Endodermal cell (in vitro differentiated cells): Measurements from ENCODE around the gene SBF2. TPM values are rescaled to one million over a fixed set of nuclear protein-coding genes. Genes with fewer than 3 reads are reported as not detected.

Experiments used
- DNase-seq: peaks from one replicate; pipeline ENCODE4 v3.0.0-alpha.2; 2017
- H3K27ac ChIP-seq: 2 replicates; pipeline ENCODE4 v1.5.1; 2013; ENCODE audit warnings: mild to moderate bottlenecking, low read depth, low read length, moderate library complexity
- H3K27me3 ChIP-seq: 2 replicates; pipeline ENCODE4 v1.6.1; 2013; ENCODE audit warnings: mild to moderate bottlenecking, low read length, moderate library complexity; ENCODE audit not compliant: insufficient read depth, control insufficient read depth, poor library complexity, severe bottlenecking
- H3K36me3 ChIP-seq: 2 replicates; pipeline ENCODE4 v1.7.0; 2013; ENCODE audit warnings: mild to moderate bottlenecking, low read length, moderate library complexity; ENCODE audit not compliant: control insufficient read depth, insufficient read depth
- H3K4me1 ChIP-seq: one replicate; pipeline ENCODE4 v1.7.0; 2013; ENCODE audit warnings: low read length; ENCODE audit not compliant: control insufficient read depth, insufficient read depth
- H3K4me3 ChIP-seq: 2 replicates; pipeline ENCODE4 v1.5.1; 2013; ENCODE audit warnings: mild to moderate bottlenecking, low read length, moderate library complexity
- H3K9ac ChIP-seq: 2 replicates; pipeline ENCODE4 v1.6.1; 2013; ENCODE audit warnings: mild to moderate bottlenecking, low read length, moderate library complexity; ENCODE audit not compliant: poor library complexity, severe bottlenecking; ENCODE audit errors: extremely low read depth
- H3K9me3 ChIP-seq: 2 replicates; pipeline ENCODE4 v1.6.1; 2013; ENCODE audit warnings: mild to moderate bottlenecking, low read length, moderate library complexity; ENCODE audit not compliant: control insufficient read depth
- H3K27ac Mint-ChIP-seq: 2 replicates; pipeline ENCODE4 v1.8.0; 2020; ENCODE audit warnings: mixed read lengths
- H3K27me3 Mint-ChIP-seq: 2 replicates; pipeline ENCODE4 v1.8.0; 2021; ENCODE audit warnings: mild to moderate bottlenecking, mixed read lengths; ENCODE audit not compliant: insufficient read depth
- H3K36me3 Mint-ChIP-seq: 2 replicates; pipeline ENCODE4 v1.8.0; 2020; ENCODE audit warnings: low read depth, mixed read lengths
- H3K4me1 Mint-ChIP-seq: 2 replicates; pipeline ENCODE4 v1.8.0; 2020; ENCODE audit warnings: mixed read lengths
- H3K4me3 Mint-ChIP-seq: 2 replicates; pipeline ENCODE4 v1.8.0; 2020; ENCODE audit warnings: mild to moderate bottlenecking, moderate library complexity, mixed read lengths
- H3K9me3 Mint-ChIP-seq: 2 replicates; pipeline ENCODE4 v1.8.0; 2020; ENCODE audit warnings: mild to moderate bottlenecking, mixed read lengths
- CTCF ChIP-seq: fragments of 200-600 bp; sonication (generic); conservative IDR thresholded peaks from 2 replicates; pipeline ENCODE4 v1.5.0; 2021; ENCODE audit warnings: antibody characterized with exemption, mild to moderate bottlenecking
- WGBS, 2 experiments: methylation state at CpG; one replicate each; pipeline versions ENCODE4 v1.1.5 to v1.1.7; 2013; ENCODE audit warnings: missing lambda C conversion rate in 2 of 2, mixed read lengths in 1 of 2; ENCODE audit not compliant: insufficient coverage in 1 of 2, insufficient read length in 1 of 2; 5-methylcytosine and 5-hydroxymethylcytosine counted together
- total RNA-seq, 2 donors: library from RNA; stranded (reverse); fragmentation: NEBNext Ultra II Directional in 1 of 2; extraction: Animal tissue kit (Norgen Biotek cat#: 25700) in 1 of 2; gene quantifications; 2 replicates in 1 of 2; 3 replicates in 1 of 2; pipeline ENCODE4 v1.2.1, GENCODE V29; 2021

SBF2 gene
- total RNA-seq, 2 donors from 2014 or later: 27.1 to 32.5 TPM

- no peak for DNase-seq
- Mint-ChIP-seq H3K9me3 (peaks cover 2% of the 10 kb centered on the region), H3K4me1 (peaks cover 17% of the 10 kb centered on the region), H3K36me3 (peaks cover 10% of the 10 kb centered on the region), H3K4me3 (no peak overlapping the region), H3K27ac (peak overlapping the region; percentile 6), H3K27me3 (no peaks in the 10 kb centered on the region)
- Histone ChIP-seq H3K4me3 (no peak overlapping the region), H3K27ac (no peak overlapping the region), H3K27me3 (no peaks in the 10 kb centered on the region), H3K9ac (no peak overlapping the region), H3K9me3 (peaks cover 20% of the 10 kb centered on the region), H3K4me1 (no peaks in the 10 kb centered on the region), H3K36me3 (peaks cover 5% of the 10 kb centered on the region)
- TF ChIP-seq CTCF: no peak
- WGBS, 2 experiments: 100% methylated on average over 1 of the region's 1 CpG; no CpG with 5 or more reads in 1 of the 2 experiments
These were observed 316.5 kb downstream of the SBF2 start for GRCh38 chr11:9977554-9977953.

DNA sequence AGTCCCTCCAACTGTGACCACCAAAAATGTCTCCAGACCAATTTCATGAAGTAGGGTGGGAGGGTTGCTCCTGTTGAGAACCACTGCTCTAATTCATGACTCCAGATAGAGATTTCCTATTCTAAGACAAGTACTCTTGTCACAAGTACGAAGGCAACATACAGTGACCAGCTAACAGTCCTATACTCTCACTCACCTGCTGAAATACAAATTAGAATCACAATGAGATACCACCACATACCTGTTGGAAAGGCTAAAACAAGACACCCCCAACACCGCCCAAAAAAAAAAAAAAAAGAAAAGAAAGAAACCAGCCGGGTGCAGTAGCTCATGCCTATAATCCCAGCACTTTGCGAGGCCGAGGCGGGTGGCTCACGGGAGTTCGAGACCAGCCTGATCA, 319.6 kb downstream of the SBF2 start:
- no peaks in the 10 kb centered on the region for H3K9me3 Mint-ChIP-seq
- 80 to 94% methylated on average over 1 to 7 of the region's 8 CpGs for WGBS, 2 experiments
- Histone ChIP-seq H3K9ac (no peak overlapping the region), H3K27me3 (no peaks in the 10 kb centered on the region), H3K4me3 (no peak overlapping the region), H3K27ac (no peak overlapping the region), H3K9me3 (peaks cover 7% of the 10 kb centered on the region), H3K36me3 (peaks cover 5% of the 10 kb centered on the region), H3K4me1 (no peaks in the 10 kb centered on the region)
- DNase-seq: no peak
- H3K4me1 Mint-ChIP-seq: peaks cover 11% of the 10 kb centered on the region
- H3K36me3 Mint-ChIP-seq: peaks cover 3% of the 10 kb centered on the region
- no peak overlapping the region for H3K4me3 Mint-ChIP-seq
- no peaks in the 10 kb centered on the region for H3K27me3 Mint-ChIP-seq
- no peak overlapping the region for H3K27ac Mint-ChIP-seq
- no peak for TF ChIP-seq CTCF

GRCh38 chr11:9973921-9974320, 320.1 kb downstream of the SBF2 start:
- H3K9me3 Mint-ChIP-seq: no peaks in the 10 kb centered on the region
- no peak overlapping the region for H3K27ac Mint-ChIP-seq
- H3K9me3 ChIP-seq: peaks cover 4% of the 10 kb centered on the region
- H3K27me3 ChIP-seq: no peaks in the 10 kb centered on the region
- H3K36me3 ChIP-seq: peaks cover 5% of the 10 kb centered on the region
- H3K36me3 Mint-ChIP-seq: peaks cover 3% of the 10 kb centered on the region
- no peak overlapping the region for H3K4me3 Mint-ChIP-seq
- no peaks in the 10 kb centered on the region for H3K27me3 Mint-ChIP-seq
- TF ChIP-seq CTCF: no peak
- H3K4me3 ChIP-seq: no peak overlapping the region
- H3K9ac ChIP-seq: no peak overlapping the region
- no peaks in the 10 kb centered on the region for H3K4me1 ChIP-seq
- 98 to 100% methylated on average over 1 to 3 of the region's 3 CpGs for whole genome bisulfite sequencing, 2 experiments
- no peak for DNase-seq
- peaks cover 11% of the 10 kb centered on the region for H3K4me1 Mint-ChIP-seq
- H3K27ac ChIP-seq: no peak overlapping the region
